ENCODE data around the gene CEP104. TPM values are rescaled to one million over a fixed set of nuclear protein-coding genes. Genes with fewer than 3 reads are reported as not detected.

The CEP104 gene
- total RNA-seq, 2 donors from 2014 or later = 41.1 to 52.7 TPM

DNA sequence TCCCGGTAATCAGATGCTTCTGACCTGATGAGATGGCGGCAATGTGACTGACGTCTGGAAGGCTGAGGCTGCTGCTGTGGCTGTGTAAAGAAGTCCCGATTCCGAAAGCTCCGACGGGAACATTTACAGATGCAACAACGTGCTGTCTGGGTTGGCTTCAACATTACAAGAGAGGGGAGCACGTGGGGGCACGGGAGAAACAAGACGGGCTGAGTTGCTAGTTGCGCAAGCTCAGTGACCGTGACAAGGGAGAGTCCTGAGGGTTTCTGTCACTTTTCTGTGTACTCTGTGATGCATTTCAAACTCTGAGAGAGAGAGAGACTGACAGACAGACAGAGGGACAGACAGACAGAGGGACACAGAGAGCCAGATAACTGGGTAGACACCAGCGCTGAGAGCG, 35.1 kb downstream of the CEP104 start:
- H3K36me3 ChIP-seq = no peaks in the 10 kb centered on the region
- TF ChIP-seq, protein P1, sequence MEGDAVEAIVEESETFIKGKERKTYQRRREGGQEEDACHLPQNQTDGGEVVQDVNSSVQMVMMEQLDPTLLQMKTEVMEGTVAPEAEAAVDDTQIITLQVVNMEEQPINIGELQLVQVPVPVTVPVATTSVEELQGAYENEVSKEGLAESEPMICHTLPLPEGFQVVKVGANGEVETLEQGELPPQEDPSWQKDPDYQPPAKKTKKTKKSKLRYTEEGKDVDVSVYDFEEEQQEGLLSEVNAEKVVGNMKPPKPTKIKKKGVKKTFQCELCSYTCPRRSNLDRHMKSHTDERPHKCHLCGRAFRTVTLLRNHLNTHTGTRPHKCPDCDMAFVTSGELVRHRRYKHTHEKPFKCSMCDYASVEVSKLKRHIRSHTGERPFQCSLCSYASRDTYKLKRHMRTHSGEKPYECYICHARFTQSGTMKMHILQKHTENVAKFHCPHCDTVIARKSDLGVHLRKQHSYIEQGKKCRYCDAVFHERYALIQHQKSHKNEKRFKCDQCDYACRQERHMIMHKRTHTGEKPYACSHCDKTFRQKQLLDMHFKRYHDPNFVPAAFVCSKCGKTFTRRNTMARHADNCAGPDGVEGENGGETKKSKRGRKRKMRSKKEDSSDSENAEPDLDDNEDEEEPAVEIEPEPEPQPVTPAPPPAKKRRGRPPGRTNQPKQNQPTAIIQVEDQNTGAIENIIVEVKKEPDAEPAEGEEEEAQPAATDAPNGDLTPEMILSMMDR (IDR thresholded peaks at IDR 0.05) = no peak
- no peaks in the 10 kb centered on the region for H3K27me3 ChIP-seq
- no peak overlapping the region for H3K27ac ChIP-seq
- intact Hi-C loops (cut with DNase I) = no loop called here
- H3K4me1 ChIP-seq = no peaks in the 10 kb centered on the region
- no peak overlapping the region for H3K4me3 ChIP-seq
- no peaks in the 10 kb centered on the region for H3K9me3 ChIP-seq
- DNase-seq = no peak
- H3K9ac ChIP-seq (ENCODE audit: low read depth in 2 of 2, low read length in 2 of 2) = no peak overlapping the region

DNA sequence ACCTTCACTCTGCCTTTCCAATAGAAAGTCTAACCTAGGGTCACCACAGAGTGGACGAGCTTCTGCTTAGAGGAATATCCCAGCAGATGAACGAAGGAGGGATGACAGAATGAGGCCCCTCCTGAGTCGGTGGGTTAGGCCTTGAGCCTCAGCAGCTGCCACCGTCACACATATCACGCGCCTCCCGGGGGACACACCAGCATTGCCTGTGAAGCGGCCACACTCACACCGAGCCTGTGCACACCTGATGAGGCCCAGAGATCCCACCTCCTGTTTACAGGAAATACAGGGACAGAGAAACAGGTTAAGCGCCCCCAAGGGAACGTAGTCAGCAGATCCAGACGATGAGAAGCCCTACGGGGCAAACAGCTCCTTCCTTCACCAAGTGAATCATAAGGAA, 35.6 kb downstream of the CEP104 start:
- Histone ChIP-seq H3K36me3 (no peaks in the 10 kb centered on the region), H3K9me3 (no peaks in the 10 kb centered on the region), H3K4me3 (no peak overlapping the region), H3K9ac (ENCODE audit: low read depth in 2 of 2, low read length in 2 of 2) (no peak overlapping the region), H3K27me3 (no peaks in the 10 kb centered on the region), H3K4me1 (no peaks in the 10 kb centered on the region), H3K27ac (no peak overlapping the region)
- DNase-seq = no peak
- intact Hi-C loops (cut with DNase I) = no loop called here
- TF ChIP-seq, protein P1 (IDR thresholded peaks at IDR 0.05) = no peak

DNA sequence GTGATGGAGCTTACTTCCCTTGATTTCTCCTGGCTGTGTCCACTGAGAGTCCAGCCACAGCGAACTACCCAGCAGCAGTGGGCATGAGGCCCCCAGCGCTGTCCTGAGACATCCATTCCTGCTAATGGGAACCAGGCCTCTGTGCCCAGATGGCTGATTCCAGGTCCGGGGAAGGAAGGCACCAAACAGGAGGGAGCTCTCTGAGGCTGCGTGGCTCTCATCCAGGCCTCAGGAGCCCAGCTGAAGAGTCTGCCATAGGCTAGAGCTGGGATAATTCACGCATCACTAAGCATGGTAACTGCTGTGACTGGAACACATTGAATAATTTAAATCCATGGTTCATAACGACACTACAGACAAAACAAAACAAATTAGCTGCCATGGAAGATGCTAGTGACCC, 36.0 kb downstream of the CEP104 start:
- H3K36me3 ChIP-seq = no peaks in the 10 kb centered on the region

DNA sequence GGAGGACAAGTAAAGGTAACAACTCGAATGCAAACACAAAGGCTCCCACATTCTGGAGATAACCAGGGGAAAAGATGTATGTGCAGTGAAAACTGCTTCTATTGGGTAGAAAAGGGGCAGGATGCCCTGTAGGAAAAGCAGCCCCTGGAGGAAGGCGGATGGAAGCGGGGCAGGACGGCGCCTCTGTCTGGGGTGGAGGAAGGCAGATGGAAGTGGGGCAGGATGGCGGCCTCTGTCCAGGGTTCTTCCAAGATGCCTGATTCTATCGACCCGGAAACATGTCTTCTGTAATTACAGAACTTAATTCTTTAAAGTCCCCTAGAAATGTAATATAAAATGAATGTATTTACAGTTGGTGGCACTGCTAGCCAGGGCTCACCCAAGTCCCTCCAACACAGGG, 36.7 kb downstream of the CEP104 start:
- Histone ChIP-seq H3K27ac (no peak overlapping the region), H3K4me1 (no peaks in the 10 kb centered on the region), H3K9ac (ENCODE audit: low read depth in 2 of 2, low read length in 2 of 2) (no peak overlapping the region), H3K9me3 (no peaks in the 10 kb centered on the region), H3K27me3 (no peaks in the 10 kb centered on the region), H3K4me3 (no peak overlapping the region), H3K36me3 (no peaks in the 10 kb centered on the region)
- intact Hi-C loops (cut with DNase I) = no loop called here
- TF ChIP-seq, protein P1 (IDR thresholded peaks at IDR 0.05) = no peak
- no peak for DNase-seq

More for the DNA sequence above, 36.0 kb downstream of the CEP104 start:
- H3K27me3 ChIP-seq = no peaks in the 10 kb centered on the region
- no peaks in the 10 kb centered on the region for H3K9me3 ChIP-seq
- intact Hi-C loops (cut with DNase I) = no loop called here
- H3K4me3 ChIP-seq = no peak overlapping the region
- TF ChIP-seq, protein P1 (IDR thresholded peaks at IDR 0.05) = no peak
- no peaks in the 10 kb centered on the region for H3K4me1 ChIP-seq
- H3K9ac ChIP-seq (ENCODE audit: low read depth in 2 of 2, low read length in 2 of 2) = no peak overlapping the region
- no peak overlapping the region for H3K27ac ChIP-seq
- DNase-seq = no peak

DNA sequence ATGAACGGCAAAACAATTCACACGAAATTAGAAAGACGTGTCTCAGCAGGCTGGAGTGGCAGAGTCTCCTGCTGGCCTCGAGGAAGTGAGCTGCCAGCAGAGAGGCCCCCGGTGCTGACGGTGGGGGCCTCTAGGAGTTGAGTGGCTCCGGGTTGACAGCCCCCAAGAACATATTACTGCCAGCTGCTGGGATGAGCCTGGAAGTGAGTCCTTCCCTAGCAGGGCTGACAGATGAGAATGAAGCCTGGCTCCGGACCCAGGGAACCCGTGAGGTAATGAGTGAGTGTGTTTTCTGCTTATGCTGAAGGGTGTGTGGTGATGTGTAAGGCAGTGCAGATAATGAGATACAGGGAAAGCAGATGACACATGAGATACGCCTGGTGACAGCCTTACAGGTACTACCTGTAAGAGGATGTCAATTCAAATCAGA, 37.2 kb downstream of the CEP104 start:
- no peak overlapping the region for H3K4me3 ChIP-seq
- no peak for DNase-seq
- no peak overlapping the region for H3K27ac ChIP-seq
- no peaks in the 10 kb centered on the region for H3K27me3 ChIP-seq
- H3K36me3 ChIP-seq = no peaks in the 10 kb centered on the region
- TF ChIP-seq, protein P1 (IDR thresholded peaks at IDR 0.05) = no peak
- H3K9me3 ChIP-seq = no peaks in the 10 kb centered on the region
- H3K9ac ChIP-seq (ENCODE audit: low read depth in 2 of 2, low read length in 2 of 2) = no peak overlapping the region
- intact Hi-C loops (cut with DNase I) = no loop called here
- no peaks in the 10 kb centered on the region for H3K4me1 ChIP-seq

All from colonic mucosa (tissue), 4 donors.